GM12878 (cell line): ENCODE results near the gene DUSP22. TPM values are rescaled to one million over a fixed set of nuclear protein-coding genes. Genes with fewer than 3 reads are reported as not detected.

Experiments
- CHD2 ChIP-seq: IDR thresholded peaks from 2 replicates; pipeline ENCODE4 v1.6.1; 2011; ENCODE audit warnings: low read depth, low read length, improper control_type of control experiment, borderline replicate concordance
- CREM ChIP-seq: IDR thresholded peaks from 2 replicates; pipeline ENCODE4 v1.6.1; 2014; ENCODE audit warnings: antibody characterized with exemption, low read depth
- NFIC ChIP-seq: IDR thresholded peaks from 2 replicates; pipeline ENCODE4 v1.6.1; 2012; ENCODE audit warnings: low read depth, mild to moderate bottlenecking, inconsistent platforms, low read length, moderate library complexity
- RFX5 ChIP-seq: IDR thresholded peaks from 2 replicates; pipeline ENCODE4 v1.6.1; 2011; ENCODE audit warnings: low read depth, low read length, improper control_type of control experiment
- RUNX3 ChIP-seq: IDR thresholded peaks from 2 replicates; pipeline ENCODE4 v1.6.1; 2012; ENCODE audit warnings: low read length, inconsistent platforms
- SUZ12 ChIP-seq: fragments of 200-600 bp; sonication (generic); IDR thresholded peaks from one replicate; pipeline ENCODE4 v1.6.1; 2018; ENCODE audit warnings: antibody characterized with exemption, mild to moderate bottlenecking; ENCODE audit not compliant: unreplicated experiment
- TCF3 ChIP-seq: IDR thresholded peaks from 2 replicates; pipeline ENCODE4 v1.6.1; 2012; ENCODE audit warnings: low read depth, mild to moderate bottlenecking, low read length, borderline replicate concordance; ENCODE audit not compliant: insufficient read depth
- TCF7 ChIP-seq: IDR thresholded peaks from 2 replicates; pipeline ENCODE4 v1.6.1; 2014; ENCODE audit warnings: antibody characterized with exemption, borderline replicate concordance
- ZNF384 ChIP-seq: IDR thresholded peaks from 2 replicates; pipeline ENCODE4 v1.6.1; 2012; ENCODE audit warnings: low read depth, mild to moderate bottlenecking, low read length, improper control_type of control experiment, borderline replicate concordance
- polyA plus RNA-seq, 11 experiments: library from polyadenylated mRNA; depleted of rRNA in 4 of 11; unstranded in 6 of 11; stranded (reverse) in 5 of 11; fragments of >200 nt; fragmentation: Nextera tagmentation in 4 of 11; fragmentation: Illumina TruSeq in 1 of 11; extraction: Ambion mirVana in 4 of 11; extraction: Trizol in 1 of 11; gene quantifications; 1 replicate in 1 of 11; 2 replicates in 10 of 11; pipeline versions ENCODE4 v1.2.1 to v1.2.3, GENCODE V29; 2011 to 2016; ENCODE audit warnings: inconsistent platforms in 2 of 11, missing spikeins in 2 of 11, low read depth in 1 of 11
- total RNA-seq, 4 experiments: library from RNA; depleted of rRNA in 3 of 4; stranded (reverse); fragments of >200 nt in 3 of 4; fragmentation: Illumina TruSeq in 1 of 4; extraction: Trizol in 1 of 4; gene quantifications; 2 replicates each; pipeline versions ENCODE4 v1.2.1 to v1.2.3, GENCODE V29; 2013 to 2021
- TF ChIP-seq, protein P1 (sequence below): IDR thresholded peaks from 2 replicates; pipeline ENCODE4 v1.6.1; 2011; ENCODE audit warnings: borderline replicate concordance, low read depth, mild to moderate bottlenecking, moderate library complexity, mixed read lengths, low read length; ENCODE audit not compliant: insufficient read depth; ENCODE audit errors: extremely low read length
- TF ChIP-seq, protein P2 (sequence below): fragments of 150-350 bp; IDR thresholded peaks from 2 replicates; pipeline ENCODE4 v1.6.1; 2014; ENCODE audit warnings: mild to moderate bottlenecking, low read depth, low read length
- TF ChIP-seq, protein P3 (sequence below): IDR thresholded peaks from 2 replicates; pipeline ENCODE4 v1.6.1; 2012; ENCODE audit warnings: mild to moderate bottlenecking, low read depth, low read length
- TF ChIP-seq, protein P4 (sequence below): fragments of 450-650 bp; IDR thresholded peaks from 2 replicates; pipeline ENCODE4 v1.6.1; 2016; ENCODE audit warnings: mild to moderate bottlenecking, moderate library complexity, borderline replicate concordance
- TF ChIP-seq, protein P5 (sequence below): fragments of 450-650 bp; IDR thresholded peaks from 2 replicates; pipeline ENCODE4 v1.6.1; 2017; ENCODE audit warnings: mild to moderate bottlenecking, moderate library complexity

Gene DUSP22
- total and polyA plus RNA-seq, 10 of the 15 experiments (the other 5 are each of a cell fraction or from before 2014, with no cell fraction given) = 78.9 to 156 (median 107) TPM

DNA sequence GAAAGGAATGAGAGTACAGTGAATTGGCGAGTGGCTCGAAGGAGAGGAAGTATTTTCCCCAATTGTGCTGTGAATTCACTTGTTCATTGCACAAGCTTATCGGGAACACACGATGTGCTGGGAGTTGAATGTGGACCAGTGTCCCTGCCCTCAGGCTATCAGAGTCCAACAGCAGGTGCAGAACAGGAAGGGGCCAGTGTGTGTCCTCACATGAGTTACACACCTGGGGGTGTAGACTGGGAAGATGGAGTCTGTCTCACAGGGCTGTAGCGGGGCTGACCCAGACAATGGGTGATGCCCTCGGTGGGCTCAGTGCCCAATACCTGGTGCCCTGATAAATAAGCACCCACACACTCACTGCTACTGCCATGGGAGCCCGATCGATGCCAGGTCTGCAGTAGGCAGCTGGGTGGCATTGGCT lies 14.4 kb downstream of the DUSP22 start (continued):
- TF ChIP-seq SUZ12 = no peak
- TF ChIP-seq CREM = no peak
- TF ChIP-seq, protein P1, sequence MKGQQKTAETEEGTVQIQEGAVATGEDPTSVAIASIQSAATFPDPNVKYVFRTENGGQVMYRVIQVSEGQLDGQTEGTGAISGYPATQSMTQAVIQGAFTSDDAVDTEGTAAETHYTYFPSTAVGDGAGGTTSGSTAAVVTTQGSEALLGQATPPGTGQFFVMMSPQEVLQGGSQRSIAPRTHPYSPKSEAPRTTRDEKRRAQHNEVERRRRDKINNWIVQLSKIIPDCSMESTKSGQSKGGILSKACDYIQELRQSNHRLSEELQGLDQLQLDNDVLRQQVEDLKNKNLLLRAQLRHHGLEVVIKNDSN = no peak
- TF ChIP-seq CHD2 = no peak
- TF ChIP-seq TCF7 = no peak
- TF ChIP-seq, protein P2, sequence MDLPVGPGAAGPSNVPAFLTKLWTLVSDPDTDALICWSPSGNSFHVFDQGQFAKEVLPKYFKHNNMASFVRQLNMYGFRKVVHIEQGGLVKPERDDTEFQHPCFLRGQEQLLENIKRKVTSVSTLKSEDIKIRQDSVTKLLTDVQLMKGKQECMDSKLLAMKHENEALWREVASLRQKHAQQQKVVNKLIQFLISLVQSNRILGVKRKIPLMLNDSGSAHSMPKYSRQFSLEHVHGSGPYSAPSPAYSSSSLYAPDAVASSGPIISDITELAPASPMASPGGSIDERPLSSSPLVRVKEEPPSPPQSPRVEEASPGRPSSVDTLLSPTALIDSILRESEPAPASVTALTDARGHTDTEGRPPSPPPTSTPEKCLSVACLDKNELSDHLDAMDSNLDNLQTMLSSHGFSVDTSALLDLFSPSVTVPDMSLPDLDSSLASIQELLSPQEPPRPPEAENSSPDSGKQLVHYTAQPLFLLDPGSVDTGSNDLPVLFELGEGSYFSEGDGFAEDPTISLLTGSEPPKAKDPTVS = no peak
- TF ChIP-seq ZNF384 = no peak
- no peak for TF ChIP-seq NFIC
- TF ChIP-seq, protein P3, sequence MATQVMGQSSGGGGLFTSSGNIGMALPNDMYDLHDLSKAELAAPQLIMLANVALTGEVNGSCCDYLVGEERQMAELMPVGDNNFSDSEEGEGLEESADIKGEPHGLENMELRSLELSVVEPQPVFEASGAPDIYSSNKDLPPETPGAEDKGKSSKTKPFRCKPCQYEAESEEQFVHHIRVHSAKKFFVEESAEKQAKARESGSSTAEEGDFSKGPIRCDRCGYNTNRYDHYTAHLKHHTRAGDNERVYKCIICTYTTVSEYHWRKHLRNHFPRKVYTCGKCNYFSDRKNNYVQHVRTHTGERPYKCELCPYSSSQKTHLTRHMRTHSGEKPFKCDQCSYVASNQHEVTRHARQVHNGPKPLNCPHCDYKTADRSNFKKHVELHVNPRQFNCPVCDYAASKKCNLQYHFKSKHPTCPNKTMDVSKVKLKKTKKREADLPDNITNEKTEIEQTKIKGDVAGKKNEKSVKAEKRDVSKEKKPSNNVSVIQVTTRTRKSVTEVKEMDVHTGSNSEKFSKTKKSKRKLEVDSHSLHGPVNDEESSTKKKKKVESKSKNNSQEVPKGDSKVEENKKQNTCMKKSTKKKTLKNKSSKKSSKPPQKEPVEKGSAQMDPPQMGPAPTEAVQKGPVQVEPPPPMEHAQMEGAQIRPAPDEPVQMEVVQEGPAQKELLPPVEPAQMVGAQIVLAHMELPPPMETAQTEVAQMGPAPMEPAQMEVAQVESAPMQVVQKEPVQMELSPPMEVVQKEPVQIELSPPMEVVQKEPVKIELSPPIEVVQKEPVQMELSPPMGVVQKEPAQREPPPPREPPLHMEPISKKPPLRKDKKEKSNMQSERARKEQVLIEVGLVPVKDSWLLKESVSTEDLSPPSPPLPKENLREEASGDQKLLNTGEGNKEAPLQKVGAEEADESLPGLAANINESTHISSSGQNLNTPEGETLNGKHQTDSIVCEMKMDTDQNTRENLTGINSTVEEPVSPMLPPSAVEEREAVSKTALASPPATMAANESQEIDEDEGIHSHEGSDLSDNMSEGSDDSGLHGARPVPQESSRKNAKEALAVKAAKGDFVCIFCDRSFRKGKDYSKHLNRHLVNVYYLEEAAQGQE = no peak
- TF ChIP-seq, protein P4, sequence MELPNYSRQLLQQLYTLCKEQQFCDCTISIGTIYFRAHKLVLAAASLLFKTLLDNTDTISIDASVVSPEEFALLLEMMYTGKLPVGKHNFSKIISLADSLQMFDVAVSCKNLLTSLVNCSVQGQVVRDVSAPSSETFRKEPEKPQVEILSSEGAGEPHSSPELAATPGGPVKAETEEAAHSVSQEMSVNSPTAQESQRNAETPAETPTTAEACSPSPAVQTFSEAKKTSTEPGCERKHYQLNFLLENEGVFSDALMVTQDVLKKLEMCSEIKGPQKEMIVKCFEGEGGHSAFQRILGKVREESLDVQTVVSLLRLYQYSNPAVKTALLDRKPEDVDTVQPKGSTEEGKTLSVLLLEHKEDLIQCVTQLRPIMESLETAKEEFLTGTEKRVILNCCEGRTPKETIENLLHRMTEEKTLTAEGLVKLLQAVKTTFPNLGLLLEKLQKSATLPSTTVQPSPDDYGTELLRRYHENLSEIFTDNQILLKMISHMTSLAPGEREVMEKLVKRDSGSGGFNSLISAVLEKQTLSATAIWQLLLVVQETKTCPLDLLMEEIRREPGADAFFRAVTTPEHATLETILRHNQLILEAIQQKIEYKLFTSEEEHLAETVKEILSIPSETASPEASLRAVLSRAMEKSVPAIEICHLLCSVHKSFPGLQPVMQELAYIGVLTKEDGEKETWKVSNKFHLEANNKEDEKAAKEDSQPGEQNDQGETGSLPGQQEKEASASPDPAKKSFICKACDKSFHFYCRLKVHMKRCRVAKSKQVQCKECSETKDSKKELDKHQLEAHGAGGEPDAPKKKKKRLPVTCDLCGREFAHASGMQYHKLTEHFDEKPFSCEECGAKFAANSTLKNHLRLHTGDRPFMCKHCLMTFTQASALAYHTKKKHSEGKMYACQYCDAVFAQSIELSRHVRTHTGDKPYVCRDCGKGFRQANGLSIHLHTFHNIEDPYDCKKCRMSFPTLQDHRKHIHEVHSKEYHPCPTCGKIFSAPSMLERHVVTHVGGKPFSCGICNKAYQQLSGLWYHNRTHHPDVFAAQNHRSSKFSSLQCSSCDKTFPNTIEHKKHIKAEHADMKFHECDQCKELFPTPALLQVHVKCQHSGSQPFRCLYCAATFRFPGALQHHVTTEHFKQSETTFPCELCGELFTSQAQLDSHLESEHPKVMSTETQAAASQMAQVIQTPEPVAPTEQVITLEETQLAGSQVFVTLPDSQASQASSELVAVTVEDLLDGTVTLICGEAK = 0 out of 2 replicates have a peak, but pooled peaks have one; percentile 10
- no peak for TF ChIP-seq RUNX3
- TF ChIP-seq RFX5 = no peak
- TF ChIP-seq, protein P5, sequence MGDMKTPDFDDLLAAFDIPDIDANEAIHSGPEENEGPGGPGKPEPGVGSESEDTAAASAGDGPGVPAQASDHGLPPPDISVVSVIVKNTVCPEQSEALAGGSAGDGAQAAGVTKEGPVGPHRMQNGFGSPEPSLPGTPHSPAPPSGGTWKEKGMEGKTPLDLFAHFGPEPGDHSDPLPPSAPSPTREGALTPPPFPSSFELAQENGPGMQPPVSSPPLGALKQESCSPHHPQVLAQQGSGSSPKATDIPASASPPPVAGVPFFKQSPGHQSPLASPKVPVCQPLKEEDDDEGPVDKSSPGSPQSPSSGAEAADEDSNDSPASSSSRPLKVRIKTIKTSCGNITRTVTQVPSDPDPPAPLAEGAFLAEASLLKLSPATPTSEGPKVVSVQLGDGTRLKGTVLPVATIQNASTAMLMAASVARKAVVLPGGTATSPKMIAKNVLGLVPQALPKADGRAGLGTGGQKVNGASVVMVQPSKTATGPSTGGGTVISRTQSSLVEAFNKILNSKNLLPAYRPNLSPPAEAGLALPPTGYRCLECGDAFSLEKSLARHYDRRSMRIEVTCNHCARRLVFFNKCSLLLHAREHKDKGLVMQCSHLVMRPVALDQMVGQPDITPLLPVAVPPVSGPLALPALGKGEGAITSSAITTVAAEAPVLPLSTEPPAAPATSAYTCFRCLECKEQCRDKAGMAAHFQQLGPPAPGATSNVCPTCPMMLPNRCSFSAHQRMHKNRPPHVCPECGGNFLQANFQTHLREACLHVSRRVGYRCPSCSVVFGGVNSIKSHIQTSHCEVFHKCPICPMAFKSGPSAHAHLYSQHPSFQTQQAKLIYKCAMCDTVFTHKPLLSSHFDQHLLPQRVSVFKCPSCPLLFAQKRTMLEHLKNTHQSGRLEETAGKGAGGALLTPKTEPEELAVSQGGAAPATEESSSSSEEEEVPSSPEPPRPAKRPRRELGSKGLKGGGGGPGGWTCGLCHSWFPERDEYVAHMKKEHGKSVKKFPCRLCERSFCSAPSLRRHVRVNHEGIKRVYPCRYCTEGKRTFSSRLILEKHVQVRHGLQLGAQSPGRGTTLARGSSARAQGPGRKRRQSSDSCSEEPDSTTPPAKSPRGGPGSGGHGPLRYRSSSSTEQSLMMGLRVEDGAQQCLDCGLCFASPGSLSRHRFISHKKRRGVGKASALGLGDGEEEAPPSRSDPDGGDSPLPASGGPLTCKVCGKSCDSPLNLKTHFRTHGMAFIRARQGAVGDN = 0 out of 2 replicates have a peak, but pooled peaks have one; percentile 51
- no peak for TF ChIP-seq TCF3
